Vagina (tissue), 2 donors: Measurements from ENCODE around the gene KIF3B.

Experiments used
- POLR2A ChIP-seq, 2 donors: fragments of 450-650 bp; IDR thresholded peaks; one replicate each; pipeline ENCODE4 v1.6.1; 2017; ENCODE audit warnings: antibody characterized with exemption in 2 of 2, mild to moderate bottlenecking in 2 of 2, moderate library complexity in 2 of 2
- POLR2AphosphoS5 ChIP-seq, 2 donors: sonication (generic); formaldehyde crosslinking; IDR thresholded peaks; one replicate each; pipeline ENCODE4 v1.9.0; 2017; ENCODE audit warnings: antibody characterized with exemption in 2 of 2, mild to moderate bottlenecking in 2 of 2, low read depth in 1 of 2; ENCODE audit not compliant: insufficient read depth in 1 of 2
- TF ChIP-seq, protein P1 (sequence below), 3 experiments: fragments of 450-650 bp in 2 of 3; fragments of 200-600 bp in 1 of 3; sonication (generic) in 1 of 3; IDR thresholded peaks; one replicate each; pipeline ENCODE4 v1.5.1; 2017 to 2019; ENCODE audit warnings: antibody characterized with exemption in 3 of 3, mild to moderate bottlenecking in 2 of 3, moderate library complexity in 2 of 3

DNA sequence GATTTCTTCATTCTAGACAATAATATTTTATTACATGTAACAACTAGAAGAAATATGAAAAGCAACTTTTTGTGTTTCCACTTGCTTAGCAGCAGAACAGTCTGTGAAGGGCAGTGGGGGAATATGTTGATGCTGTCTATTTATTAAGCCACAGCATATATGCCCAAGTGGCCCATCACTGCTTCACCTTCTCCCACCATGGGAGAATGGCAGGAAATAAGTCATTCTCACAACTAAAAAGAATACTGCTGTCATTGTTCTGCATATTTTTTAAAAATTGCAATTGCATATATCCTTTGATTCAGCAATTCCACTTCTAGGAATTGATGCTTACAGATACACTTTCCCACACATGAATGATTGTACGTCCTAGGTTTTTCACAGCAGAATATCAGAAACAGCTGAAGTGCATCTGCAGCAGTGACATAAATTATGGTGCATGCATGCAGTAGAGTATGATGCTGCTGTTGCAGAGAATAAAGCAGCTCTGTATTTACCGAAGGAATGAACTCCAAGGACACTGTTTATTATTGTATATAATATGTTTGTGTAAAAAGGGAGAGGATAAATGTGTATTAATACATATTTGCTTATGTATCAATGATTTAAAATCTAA lies 26.8 kb downstream of the KIF3B start:
- TF ChIP-seq, protein P1, sequence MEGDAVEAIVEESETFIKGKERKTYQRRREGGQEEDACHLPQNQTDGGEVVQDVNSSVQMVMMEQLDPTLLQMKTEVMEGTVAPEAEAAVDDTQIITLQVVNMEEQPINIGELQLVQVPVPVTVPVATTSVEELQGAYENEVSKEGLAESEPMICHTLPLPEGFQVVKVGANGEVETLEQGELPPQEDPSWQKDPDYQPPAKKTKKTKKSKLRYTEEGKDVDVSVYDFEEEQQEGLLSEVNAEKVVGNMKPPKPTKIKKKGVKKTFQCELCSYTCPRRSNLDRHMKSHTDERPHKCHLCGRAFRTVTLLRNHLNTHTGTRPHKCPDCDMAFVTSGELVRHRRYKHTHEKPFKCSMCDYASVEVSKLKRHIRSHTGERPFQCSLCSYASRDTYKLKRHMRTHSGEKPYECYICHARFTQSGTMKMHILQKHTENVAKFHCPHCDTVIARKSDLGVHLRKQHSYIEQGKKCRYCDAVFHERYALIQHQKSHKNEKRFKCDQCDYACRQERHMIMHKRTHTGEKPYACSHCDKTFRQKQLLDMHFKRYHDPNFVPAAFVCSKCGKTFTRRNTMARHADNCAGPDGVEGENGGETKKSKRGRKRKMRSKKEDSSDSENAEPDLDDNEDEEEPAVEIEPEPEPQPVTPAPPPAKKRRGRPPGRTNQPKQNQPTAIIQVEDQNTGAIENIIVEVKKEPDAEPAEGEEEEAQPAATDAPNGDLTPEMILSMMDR (IDR thresholded peaks at IDR 0.05) = no peak
- no peak for TF ChIP-seq POLR2AphosphoS5 (IDR thresholded peaks at IDR 0.05; ENCODE audit: insufficient read depth in 1 of 2, low read depth in 1 of 2)
- TF ChIP-seq POLR2A (IDR thresholded peaks at IDR 0.05) = no peak
